Activated CD4-positive, alpha-beta T cell treated with anti-CD3 and anti-CD28 coated beads, Interleukin-2, Interleukin-4, amounts not matched to agents 100 ng/mL and 50 ng/mL, durations not matched to agents 16 hours and 8 hours (primary cell): ENCODE measurements around the gene DOCK7.
"Not testable (repeated sequence)": the region's sequence is repeated elsewhere in the genome, so short reads cannot be mapped to it uniquely, and the experiment has no call there.

Source experiments
- DNase-seq: peaks from one replicate; pipeline ENCODE4 v3.0.0-alpha.2; 2020; ENCODE audit warnings: low spot score

DOCK7 gene

GRCh38 chr1:62691062-62691844 is 3.1 kb upstream of the DOCK7 start:
- DNase-seq: no peak

GRCh38 chr1:62689524-62689923 is 1.3 kb upstream of the DOCK7 start:
- DNase-seq: no peak

- no peak for DNase-seq
These were observed 500 bp upstream of the DOCK7 start for GRCh38 chr1:62688687-62689085.

- DNase-seq: no peak
These were observed 724 bp downstream of the DOCK7 start for GRCh38 chr1:62687421-62687902.

GRCh38 chr1:62686822-62687221 is 1.4 kb downstream of the DOCK7 start:
- DNase-seq: no peak

GRCh38 chr1:62685431-62685859 is 2.7 kb downstream of the DOCK7 start:
- no peak for DNase-seq

GRCh38 chr1:62682531-62682930 is 5.7 kb downstream of the DOCK7 start:
- DNase-seq: no peak

GRCh38 chr1:62680992-62681391 is 7.2 kb downstream of the DOCK7 start:
- DNase-seq: not testable (repeated sequence)

GRCh38 chr1:62677822-62678221 is 10.4 kb downstream of the DOCK7 start:
- DNase-seq: not testable (repeated sequence)

- no peak for DNase-seq
These were observed 11.4 kb downstream of the DOCK7 start for GRCh38 chr1:62676611-62677356.

- no peak for DNase-seq
These were observed 14.6 kb downstream of the DOCK7 start for GRCh38 chr1:62673629-62674028.

- DNase-seq: no peak
These were observed 16.2 kb downstream of the DOCK7 start for GRCh38 chr1:62672029-62672428.

GRCh38 chr1:62654744-62655143 is 33.4 kb downstream of the DOCK7 start:
- DNase-seq: no peak

GRCh38 chr1:62652387-62652786 is 35.8 kb downstream of the DOCK7 start:
- no peak for DNase-seq

GRCh38 chr1:62643283-62643682 is 44.9 kb downstream of the DOCK7 start:
- no peak for DNase-seq

- no peak for DNase-seq
These were observed 50.6 kb downstream of the DOCK7 start for GRCh38 chr1:62637392-62638105.

GRCh38 chr1:62628506-62628905 is 59.7 kb downstream of the DOCK7 start:
- no peak for DNase-seq

- DNase-seq: peak; percentile 24
These were observed 62.8 kb downstream of the DOCK7 start for GRCh38 chr1:62625415-62625814.

GRCh38 chr1:62621907-62622306 is 66.3 kb downstream of the DOCK7 start:
- peak; percentile 73 for DNase-seq

- no peak for DNase-seq
These were observed 74.3 kb downstream of the DOCK7 start for GRCh38 chr1:62613890-62614289.

GRCh38 chr1:62613325-62613727 is 74.9 kb downstream of the DOCK7 start:
- no peak for DNase-seq

- DNase-seq: no peak
These were observed 75.4 kb downstream of the DOCK7 start for GRCh38 chr1:62612770-62613169.

GRCh38 chr1:62610588-62610987 is 77.6 kb downstream of the DOCK7 start:
- not testable (repeated sequence) for DNase-seq
